Retina (tissue), 1 donor: ENCODE data around the gene S100A11.

Source experiments
- DNase-seq: peaks from one replicate; pipeline ENCODE4 v3.0.0-alpha.2; 2016

Gene S100A11

GRCh38 chr1:152038871-152039270, 2.1 kb upstream of the S100A11 start:
- DNase-seq: no peak

GRCh38 chr1:152035539-152036266, 1.1 kb downstream of the S100A11 start:
- peak; percentile 14 for DNase-seq

- peak; percentile 49 for DNase-seq
These were observed 1.9 kb downstream of the S100A11 start for GRCh38 chr1:152034654-152035538.

GRCh38 chr1:152034324-152034653, 2.5 kb downstream of the S100A11 start:
- no peak for DNase-seq

GRCh38 chr1:152029929-152030211, 6.9 kb downstream of the S100A11 start:
- DNase-seq: no peak

GRCh38 chr1:152029144-152029928, 7.5 kb downstream of the S100A11 start:
- DNase-seq: no peak

DNA sequence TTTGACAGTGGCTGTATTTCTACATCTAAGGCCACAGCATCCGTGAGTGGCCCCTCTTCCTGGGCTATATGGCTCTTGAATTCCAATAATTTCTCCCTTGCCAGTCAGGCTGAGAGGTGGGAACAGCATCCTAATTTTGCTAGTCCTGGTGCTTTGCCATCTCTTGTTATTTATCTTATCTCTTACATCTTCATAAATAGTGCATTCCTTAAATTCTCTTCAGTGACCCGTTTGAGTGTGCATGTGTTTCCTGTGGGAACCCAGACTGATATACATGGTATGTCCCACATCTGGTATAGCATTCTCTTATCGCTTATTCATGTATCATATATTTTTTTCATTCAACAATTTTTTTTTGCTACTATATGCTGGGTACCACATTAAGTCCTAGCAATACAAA, 9.9 kb downstream of the S100A11 start:
- DNase-seq: no peak

DNA sequence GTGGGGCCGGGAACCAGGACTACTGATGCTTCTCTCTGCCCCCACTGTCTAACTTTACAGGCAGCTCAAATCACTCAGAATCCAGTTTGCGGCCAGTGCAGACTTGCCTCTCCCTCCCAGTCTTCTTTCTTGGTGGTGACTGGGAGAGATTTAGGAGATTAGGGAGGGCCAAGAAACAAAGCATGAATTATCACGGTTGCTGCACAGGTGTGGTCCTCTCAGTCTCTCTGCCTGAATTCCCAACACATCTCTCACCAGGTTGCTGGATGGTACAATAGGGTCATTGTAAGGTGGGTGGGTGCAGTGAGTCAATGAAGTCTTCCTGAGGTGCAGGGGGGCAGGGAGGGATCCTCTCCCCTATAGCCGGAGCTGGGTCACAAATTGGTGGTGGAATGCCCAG, 12.6 kb downstream of the S100A11 start:
- DNase-seq: no peak

DNA sequence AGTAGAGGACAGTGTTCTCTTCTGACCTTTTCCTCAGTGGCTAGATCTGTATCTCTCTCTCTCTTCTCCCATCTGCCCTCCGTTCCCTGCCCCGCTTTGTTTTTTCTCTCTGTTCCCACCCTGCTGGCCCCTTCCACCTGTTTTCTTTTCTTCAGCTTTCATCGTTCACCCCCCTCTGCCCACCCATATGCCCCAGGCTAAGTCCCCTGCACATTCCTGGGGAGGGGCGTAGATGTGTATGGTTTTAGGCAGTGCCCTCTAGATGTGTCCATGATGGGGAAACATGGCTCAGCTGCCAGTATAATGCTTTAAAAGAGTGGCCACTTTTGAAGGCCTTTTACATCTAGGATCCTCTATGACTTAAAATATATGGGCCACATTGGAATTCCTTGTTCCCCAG, 13.6 kb downstream of the S100A11 start:
- no peak for DNase-seq

- no peak for DNase-seq
These were observed 14.3 kb downstream of the S100A11 start for GRCh38 chr1:152022474-152022873.

DNA sequence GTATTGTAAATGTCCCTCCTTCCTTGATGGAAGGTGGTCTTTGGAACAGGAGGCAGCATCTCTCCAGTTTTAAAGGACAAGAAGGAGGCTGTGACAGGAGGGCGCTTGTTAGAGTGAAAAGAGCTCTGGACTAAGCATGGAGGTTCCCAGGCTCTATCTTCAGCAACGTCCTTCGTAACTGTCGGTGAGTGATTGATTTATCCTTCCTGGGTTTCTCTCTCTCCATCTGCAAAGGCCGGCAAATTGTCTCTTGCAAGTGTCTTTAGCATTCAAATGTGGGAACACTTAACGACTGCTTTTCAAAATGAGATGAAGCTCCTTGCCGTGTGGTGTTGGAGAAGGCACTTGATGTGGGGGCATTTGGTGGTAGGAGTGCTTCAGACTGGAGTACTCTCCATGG, 15.2 kb downstream of the S100A11 start:
- DNase-seq: no peak

DNA sequence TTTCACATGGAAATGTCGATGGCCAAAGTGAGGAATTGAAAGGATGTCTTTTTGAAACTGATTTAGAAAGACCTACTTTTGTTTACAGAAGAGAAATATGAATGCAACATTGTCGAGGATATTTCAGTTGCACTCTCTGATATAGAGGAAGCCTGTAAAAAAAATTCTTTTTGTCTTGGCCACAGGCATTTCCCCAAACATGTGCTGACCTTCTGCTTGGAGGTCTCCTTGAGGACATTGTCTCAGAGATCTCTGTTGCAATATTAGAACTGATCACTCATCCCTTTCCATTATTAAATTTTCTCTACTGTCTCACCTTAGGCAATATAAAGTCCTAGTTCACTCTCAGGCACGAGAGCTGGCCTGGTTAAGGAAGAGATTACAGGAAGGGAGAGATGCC, 16.0 kb downstream of the S100A11 start:
- DNase-seq: no peak

DNA sequence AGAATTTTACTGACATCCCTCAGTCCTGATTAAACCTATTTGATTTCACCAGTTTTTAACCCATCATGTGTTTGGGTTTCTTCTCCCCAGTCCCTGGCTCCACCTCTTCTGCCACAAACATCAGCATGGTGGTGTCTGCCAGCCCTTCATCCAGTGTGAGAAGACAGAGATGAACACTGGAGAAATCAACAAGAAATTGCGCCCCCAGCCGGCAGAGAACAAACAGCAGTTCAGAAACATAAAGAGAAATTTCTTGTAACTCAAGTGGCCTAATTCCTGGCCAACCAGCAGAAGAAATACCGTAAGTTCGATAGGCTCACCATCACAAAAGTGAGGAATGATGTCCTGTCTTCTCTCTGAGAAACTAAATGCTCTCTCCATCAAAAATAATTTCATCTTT, 18.3 kb downstream of the S100A11 start:
- no peak for DNase-seq

DNA sequence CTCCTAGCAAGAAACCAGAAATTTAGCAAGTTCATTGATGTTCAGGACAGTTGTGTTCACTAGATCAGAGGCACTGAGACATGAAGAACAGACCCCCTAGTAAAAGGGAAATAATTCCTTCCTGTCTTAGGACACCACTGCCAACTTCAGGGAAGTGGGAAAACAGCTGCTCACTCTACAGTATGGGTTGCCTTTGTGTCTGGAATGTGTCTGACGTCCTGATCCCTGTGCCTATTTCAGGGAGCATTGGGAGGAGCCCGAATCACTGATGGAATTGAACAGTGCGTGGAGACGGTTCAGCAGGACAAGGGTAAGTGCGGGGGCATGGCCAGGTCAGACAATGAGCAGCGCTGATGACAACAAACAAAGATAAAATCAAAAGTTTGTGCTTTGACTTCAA, 21.0 kb downstream of the S100A11 start:
- no peak for DNase-seq

DNA sequence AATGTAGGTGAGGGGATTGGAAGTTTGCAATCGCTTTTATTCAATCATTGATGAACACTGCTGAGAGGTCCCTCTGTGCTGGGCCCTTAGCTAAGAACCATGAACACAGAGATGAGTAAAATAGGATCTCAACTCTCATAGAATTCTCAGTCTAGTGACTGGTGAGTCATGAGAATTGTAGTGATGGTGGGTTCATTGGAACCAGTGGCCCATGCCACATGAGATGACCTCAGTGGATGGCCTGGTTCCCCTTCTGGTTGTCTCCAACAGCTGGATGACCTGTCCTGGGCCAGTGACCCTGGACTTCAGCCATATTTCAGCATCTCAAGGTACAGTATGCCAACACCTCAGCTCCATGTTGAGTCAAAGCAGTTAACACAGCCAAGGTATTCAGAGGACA, 21.9 kb downstream of the S100A11 start:
- DNase-seq: no peak

GRCh38 chr1:152013664-152014237, 23.1 kb downstream of the S100A11 start:
- no peak for DNase-seq

DNA sequence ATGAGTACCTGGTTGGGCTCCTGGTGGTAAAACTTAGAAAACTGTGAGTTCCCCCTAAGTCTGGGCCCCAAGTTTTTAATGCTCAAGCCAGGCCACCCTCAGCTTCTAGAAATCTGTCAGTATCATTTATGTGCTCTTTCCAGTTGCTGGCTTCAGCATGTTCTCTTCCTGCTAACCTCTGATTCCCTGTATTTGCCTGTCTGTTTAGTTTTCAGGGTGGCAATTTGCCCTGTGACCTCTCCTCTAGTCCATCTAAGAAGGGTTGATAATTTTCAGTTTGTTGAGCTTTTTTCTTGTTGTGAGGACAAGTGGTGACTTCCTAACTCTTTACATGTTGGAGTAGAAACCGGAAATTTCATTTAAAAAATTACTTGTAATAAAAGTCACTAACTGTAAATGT, 27.1 kb downstream of the S100A11 start:
- DNase-seq: no peak

- no peak for DNase-seq
These were observed 29.8 kb downstream of the S100A11 start for GRCh38 chr1:152007047-152007446.

GRCh38 chr1:152005360-152005912, 31.4 kb downstream of the S100A11 start:
- no peak for DNase-seq

DNA sequence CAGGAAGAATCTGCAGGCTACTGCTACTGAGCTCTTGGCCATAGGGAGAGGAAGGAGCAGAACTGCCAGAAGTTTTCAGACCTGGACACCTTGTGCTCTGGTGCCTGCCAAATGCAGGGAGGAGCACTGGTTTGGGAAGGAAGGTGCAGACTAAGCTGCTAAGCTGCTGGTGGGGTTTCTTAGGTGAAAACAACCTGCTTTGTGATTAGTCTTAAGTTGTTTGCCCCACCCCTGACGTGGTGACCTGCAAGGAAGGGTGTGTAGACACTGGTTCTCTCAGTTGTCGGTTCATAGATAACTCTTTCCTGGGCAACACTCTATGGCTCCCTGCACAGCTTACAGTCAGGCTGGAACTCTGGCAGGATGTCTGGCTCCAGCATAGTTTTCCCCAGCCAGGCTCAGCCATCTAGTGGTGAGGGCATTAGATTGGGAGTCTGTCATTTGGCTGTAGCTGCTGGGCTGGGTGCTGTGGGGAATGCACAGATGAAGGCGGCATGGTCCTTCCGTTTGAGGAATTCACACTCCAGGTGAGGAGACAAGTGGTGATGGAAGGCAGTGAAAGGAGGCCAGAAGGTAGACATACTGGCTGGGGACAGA, 32.9 kb downstream of the S100A11 start:
- no peak for DNase-seq

DNA sequence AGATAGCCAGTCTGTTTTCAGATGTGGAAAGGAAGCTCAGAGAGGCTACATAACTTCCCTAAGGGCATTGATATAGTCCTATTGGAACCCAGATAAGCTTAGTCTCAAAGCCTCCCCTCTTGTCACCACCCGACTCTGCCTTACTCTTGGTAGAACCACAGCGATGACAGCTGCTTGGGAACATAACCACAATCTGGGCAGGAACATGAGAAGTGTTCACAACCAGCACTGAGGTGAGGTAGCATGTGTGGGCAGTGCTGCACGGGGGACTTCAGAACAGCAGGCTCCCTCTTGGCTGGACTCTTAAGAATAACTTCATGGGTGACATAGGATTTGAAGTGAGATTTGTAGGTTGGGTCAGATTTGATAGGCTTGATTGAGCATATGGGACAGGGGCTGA, 33.8 kb downstream of the S100A11 start:
- DNase-seq: no peak
